Rectal smooth muscle tissue (tissue), 1 donor: ENCODE measurements around the gene COPZ1.

Source experiments
- H3K27ac ChIP-seq: one replicate; pipeline ENCODE4 v1.7.0; 2013; ENCODE audit warnings: low read depth, low read length, inconsistent platforms
- H3K27me3 ChIP-seq: one replicate; pipeline ENCODE4 v1.7.0; 2013; ENCODE audit warnings: low read length; ENCODE audit not compliant: control insufficient read depth, insufficient read depth
- H3K36me3 ChIP-seq: one replicate; pipeline ENCODE4 v1.7.0; 2013; ENCODE audit warnings: low read length; ENCODE audit not compliant: control insufficient read depth, insufficient read depth
- H3K4me1 ChIP-seq: one replicate; pipeline ENCODE4 v1.7.0; 2013; ENCODE audit warnings: low read length; ENCODE audit not compliant: control insufficient read depth, insufficient read depth
- H3K4me3 ChIP-seq: one replicate; pipeline ENCODE4 v1.7.0; 2013; ENCODE audit warnings: low read length
- H3K9ac ChIP-seq: one replicate; pipeline ENCODE4 v1.7.0; 2013; ENCODE audit warnings: low read length

Gene COPZ1

DNA sequence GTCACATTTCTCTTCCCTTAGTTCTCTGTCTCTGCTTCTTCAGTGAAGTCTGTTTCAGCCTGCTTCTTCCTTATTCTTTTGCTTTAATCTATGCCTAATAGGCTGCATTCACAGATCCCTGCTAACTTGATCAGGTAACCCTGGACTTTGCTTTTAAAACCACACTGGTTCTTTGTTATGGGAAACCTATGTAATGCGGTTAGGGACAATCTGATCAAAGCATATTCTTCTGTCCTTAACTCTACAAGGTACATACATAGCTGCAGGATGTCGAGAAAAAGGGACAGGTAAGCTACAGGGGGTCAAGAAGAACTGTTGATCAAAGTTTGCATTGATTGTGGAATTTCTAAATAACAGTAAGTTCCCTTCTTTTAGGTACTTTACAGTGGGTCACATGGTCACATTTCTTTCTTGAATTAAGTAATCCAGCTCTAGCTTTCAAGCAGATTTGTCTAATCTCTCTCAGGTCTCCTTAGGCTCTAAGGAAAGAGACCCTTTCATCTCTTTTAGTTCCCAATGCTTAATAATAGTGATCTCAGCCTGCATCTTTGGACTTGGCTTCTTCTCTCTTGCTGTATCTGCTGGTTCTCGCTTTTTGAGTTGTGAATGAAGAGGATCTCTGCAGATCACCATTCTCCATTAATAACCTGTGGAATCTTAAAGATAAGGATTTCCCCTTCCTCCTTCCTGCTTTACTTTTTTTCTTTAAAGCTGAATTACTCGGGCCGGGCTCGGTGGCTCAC is 3.8 kb downstream of the COPZ1 start:
- H3K4me1 ChIP-seq = peaks cover 12% of the 10 kb centered on the region
- no peak overlapping the region for H3K27ac ChIP-seq
- H3K27me3 ChIP-seq = no peaks in the 10 kb centered on the region
- H3K4me3 ChIP-seq = no peak overlapping the region
- no peak overlapping the region for H3K9ac ChIP-seq
- H3K36me3 ChIP-seq = no peaks in the 10 kb centered on the region

DNA sequence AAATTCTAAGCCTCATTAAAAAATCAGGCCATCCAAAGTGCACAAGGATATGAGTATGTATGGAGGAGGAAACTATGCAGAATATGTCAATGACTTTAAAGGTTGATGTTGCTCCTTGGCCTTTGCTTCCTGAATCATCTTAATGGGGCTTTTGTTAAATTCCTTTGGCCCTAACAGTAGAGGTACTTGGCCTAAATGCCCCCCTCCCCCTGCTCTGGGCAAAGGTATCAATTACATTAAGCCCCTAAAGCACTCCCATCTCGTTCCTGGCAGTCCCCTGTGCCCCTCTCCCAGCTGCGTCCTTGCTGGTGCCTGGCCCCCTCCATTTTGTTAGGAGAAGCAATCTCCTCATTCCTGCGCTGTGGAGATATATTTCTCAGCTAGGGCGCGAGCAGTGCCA is 4.8 kb downstream of the COPZ1 start:
- Histone ChIP-seq H3K36me3 (no peaks in the 10 kb centered on the region), H3K4me3 (no peak overlapping the region), H3K27me3 (no peaks in the 10 kb centered on the region), H3K4me1 (peaks cover 12% of the 10 kb centered on the region), H3K9ac (no peak overlapping the region), H3K27ac (no peak overlapping the region)

GRCh38 chr12:54330442-54330841 is 5.5 kb downstream of the COPZ1 start:
- Histone ChIP-seq H3K9ac (no peak overlapping the region), H3K27ac (no peak overlapping the region), H3K36me3 (no peaks in the 10 kb centered on the region), H3K4me1 (peaks cover 12% of the 10 kb centered on the region), H3K27me3 (no peaks in the 10 kb centered on the region), H3K4me3 (no peak overlapping the region)

GRCh38 chr12:54331461-54331860 is 6.5 kb downstream of the COPZ1 start:
- Histone ChIP-seq H3K4me3 (no peak overlapping the region), H3K27me3 (no peaks in the 10 kb centered on the region), H3K27ac (no peak overlapping the region), H3K36me3 (no peaks in the 10 kb centered on the region), H3K9ac (no peak overlapping the region), H3K4me1 (peaks cover 12% of the 10 kb centered on the region)

- Histone ChIP-seq H3K27me3 (no peaks in the 10 kb centered on the region), H3K4me3 (no peak overlapping the region), H3K27ac (no peak overlapping the region), H3K36me3 (no peaks in the 10 kb centered on the region), H3K9ac (no peak overlapping the region), H3K4me1 (peaks cover 30% of the 10 kb centered on the region)
These were observed 8.6 kb downstream of the COPZ1 start for GRCh38 chr12:54333420-54334034.

DNA sequence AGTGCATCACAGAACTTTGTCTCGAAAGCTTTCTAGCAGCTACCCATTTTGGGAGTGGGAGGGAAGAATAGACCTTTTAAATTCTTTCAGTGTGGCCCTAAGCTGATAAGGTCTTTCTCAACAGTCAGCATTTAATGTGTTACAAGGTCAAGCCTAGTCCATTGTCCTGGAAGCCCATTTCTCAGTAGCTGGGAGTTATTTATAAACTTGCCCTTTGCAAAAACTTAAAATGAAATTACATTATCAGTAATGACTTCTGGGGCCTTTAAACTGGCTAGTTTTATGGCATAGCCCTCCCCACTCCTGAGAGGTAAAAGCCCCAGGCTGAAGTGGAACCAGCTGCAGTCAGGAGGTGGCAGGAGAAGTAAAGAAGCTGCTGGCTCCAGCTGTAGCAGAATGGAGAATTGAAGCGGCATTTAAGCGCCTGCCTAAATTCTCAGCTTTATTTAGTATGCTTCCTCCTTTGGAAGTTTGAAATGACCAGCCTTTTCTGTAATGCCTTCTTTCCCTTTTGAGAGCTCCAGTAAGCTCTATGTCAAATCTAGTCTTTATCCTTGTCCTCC is 12.4 kb downstream of the COPZ1 start:
- H3K27ac ChIP-seq = peak overlapping the region; percentile 73
- H3K4me1 ChIP-seq = peaks cover 37% of the 10 kb centered on the region
- H3K27me3 ChIP-seq = no peaks in the 10 kb centered on the region
- no peak overlapping the region for H3K4me3 ChIP-seq
- no peak overlapping the region for H3K9ac ChIP-seq
- H3K36me3 ChIP-seq = peaks cover 14% of the 10 kb centered on the region

DNA sequence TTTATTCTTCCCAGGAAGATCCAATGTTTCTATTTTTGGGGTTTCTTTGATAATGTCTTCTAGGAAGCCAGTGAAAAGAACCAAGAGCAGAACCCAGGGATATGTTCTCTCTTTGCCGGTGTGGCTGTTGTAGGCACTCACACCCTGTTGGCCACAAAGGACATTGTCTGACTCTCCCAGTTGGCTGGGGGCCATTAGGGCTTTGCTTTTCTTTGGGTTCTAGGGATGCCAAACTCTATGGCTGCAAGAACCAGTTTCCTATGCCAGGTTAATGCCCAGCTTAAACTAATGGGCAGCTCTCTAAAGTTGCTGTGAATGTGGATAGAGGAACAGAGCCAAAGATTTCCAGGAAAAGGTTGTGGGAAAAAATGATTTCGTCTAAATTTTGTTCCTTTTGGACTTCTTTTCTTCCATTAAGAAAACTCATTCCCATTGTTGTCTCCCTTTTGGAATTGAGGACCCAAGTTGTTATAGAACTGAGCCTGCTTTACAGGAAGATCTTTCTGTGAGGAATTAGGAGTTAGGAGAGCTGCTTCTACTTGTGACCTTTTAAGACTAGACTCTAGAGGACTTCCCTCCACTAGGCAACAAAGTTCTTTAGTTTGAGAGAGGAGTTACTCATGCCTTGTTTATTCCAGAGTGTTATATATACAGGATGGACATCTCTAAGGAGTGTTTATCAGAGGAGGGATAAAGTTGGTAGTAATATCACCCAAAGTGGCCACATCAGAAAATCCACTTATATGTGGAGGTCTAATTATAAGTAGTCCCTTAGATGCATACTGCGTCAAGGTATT is 13.1 kb downstream of the COPZ1 start:
- H3K27ac ChIP-seq = peak overlapping the region; percentile 73
- H3K4me3 ChIP-seq = no peak overlapping the region
- no peak overlapping the region for H3K9ac ChIP-seq

DNA sequence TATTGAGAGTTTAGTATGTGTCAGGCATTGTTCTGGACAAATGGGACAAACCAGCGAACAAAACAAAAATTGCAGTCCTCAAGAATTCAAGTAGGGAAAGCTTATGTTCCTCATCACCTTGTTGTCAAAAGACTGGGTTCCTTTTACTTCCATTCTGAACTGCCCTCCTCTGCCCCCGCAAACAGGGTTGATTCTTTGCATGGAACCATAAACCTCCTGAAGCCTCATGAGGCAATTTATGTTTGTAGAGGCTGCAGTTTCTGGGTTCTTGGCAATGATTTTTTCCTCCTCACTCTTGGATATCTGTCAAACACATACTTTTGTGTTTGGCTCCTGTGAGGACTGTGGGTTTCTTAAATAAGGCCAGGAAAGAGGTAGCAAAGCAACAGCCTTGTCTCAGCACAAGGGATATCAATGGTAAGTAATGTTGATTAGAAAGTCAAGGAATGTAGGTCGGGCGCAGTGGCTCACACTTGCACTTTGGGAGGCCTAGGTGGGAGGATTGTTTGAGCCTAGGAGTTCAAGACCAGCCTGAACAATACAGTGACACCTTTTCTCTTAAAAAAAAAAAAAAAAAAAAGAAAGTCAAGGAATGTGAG is 13.9 kb downstream of the COPZ1 start:
- peaks cover 37% of the 10 kb centered on the region for H3K4me1 ChIP-seq
- H3K27me3 ChIP-seq = no peaks in the 10 kb centered on the region
- peak overlapping the region; percentile 73 for H3K27ac ChIP-seq
- no peak overlapping the region for H3K4me3 ChIP-seq
- peaks cover 21% of the 10 kb centered on the region for H3K36me3 ChIP-seq
- no peak overlapping the region for H3K9ac ChIP-seq

More for the DNA sequence above, 13.1 kb downstream of the COPZ1 start:
- H3K27me3 ChIP-seq = no peaks in the 10 kb centered on the region
- H3K36me3 ChIP-seq = peaks cover 18% of the 10 kb centered on the region
- H3K4me1 ChIP-seq = peaks cover 37% of the 10 kb centered on the region

- H3K9ac ChIP-seq = no peak overlapping the region
- H3K4me1 ChIP-seq = peaks cover 37% of the 10 kb centered on the region
- peaks cover 30% of the 10 kb centered on the region for H3K36me3 ChIP-seq
- H3K27me3 ChIP-seq = no peaks in the 10 kb centered on the region
- H3K4me3 ChIP-seq = no peak overlapping the region
- no peak overlapping the region for H3K27ac ChIP-seq
These were observed 15.9 kb downstream of the COPZ1 start for GRCh38 chr12:54340846-54341245.

DNA sequence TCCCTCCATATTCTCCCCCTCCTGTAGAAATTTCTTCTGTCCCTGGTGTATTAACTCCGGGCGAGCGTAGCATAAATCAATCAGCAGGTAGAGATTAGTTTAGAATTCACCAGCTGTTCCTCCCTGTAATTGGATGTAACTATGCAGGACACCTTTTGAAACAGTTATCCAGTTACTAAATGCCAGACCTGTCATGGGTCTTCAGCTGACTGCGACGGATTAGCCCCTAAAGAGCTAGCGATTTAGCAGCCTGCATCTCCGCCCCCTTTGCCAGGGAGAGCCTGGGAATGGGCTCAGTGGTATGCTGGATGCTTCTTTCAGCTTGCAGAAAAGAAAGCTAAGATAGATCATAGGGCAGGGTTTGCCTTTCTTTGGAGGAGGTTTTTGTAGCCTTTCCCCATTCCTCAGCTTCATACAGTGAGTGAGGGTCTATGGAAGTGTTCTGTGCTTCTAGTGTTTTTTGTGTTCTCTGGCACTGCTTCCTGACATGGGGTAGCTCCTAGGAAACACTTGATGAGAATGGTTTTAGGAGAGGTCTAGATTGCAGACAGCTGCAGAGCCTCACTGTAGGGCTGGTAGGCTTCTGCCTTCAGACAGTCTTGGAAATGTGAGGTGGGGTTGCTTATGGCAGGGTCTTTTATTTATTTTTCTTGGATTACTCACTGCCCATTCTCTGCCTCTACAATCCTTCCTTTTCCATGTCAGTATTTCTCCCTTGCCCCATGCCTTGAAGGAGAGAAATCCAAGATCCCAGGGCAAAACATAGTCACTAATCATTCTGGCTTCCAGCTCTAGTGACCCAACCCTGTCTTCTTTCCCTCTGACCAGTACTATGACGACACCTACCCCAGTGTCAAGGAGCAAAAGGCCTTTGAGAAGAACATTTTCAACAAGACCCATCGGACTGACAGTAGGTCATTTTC is 16.7 kb downstream of the COPZ1 start:
- Histone ChIP-seq H3K27me3 (no peaks in the 10 kb centered on the region), H3K4me1 (peaks cover 37% of the 10 kb centered on the region), H3K36me3 (peaks cover 30% of the 10 kb centered on the region), H3K9ac (no peak overlapping the region), H3K27ac (no peak overlapping the region), H3K4me3 (no peak overlapping the region)

- no peak overlapping the region for H3K27ac ChIP-seq
- H3K4me1 ChIP-seq = peaks cover 25% of the 10 kb centered on the region
- no peaks in the 10 kb centered on the region for H3K27me3 ChIP-seq
- no peak overlapping the region for H3K4me3 ChIP-seq
- no peak overlapping the region for H3K9ac ChIP-seq
- peaks cover 31% of the 10 kb centered on the region for H3K36me3 ChIP-seq
These were observed 24.1 kb downstream of the COPZ1 start for GRCh38 chr12:54349036-54349435.
